ENCODE data around the gene NBEA.

- TF ChIP-seq, protein P1, sequence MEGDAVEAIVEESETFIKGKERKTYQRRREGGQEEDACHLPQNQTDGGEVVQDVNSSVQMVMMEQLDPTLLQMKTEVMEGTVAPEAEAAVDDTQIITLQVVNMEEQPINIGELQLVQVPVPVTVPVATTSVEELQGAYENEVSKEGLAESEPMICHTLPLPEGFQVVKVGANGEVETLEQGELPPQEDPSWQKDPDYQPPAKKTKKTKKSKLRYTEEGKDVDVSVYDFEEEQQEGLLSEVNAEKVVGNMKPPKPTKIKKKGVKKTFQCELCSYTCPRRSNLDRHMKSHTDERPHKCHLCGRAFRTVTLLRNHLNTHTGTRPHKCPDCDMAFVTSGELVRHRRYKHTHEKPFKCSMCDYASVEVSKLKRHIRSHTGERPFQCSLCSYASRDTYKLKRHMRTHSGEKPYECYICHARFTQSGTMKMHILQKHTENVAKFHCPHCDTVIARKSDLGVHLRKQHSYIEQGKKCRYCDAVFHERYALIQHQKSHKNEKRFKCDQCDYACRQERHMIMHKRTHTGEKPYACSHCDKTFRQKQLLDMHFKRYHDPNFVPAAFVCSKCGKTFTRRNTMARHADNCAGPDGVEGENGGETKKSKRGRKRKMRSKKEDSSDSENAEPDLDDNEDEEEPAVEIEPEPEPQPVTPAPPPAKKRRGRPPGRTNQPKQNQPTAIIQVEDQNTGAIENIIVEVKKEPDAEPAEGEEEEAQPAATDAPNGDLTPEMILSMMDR (conservative IDR thresholded peaks at IDR 0.05) = no peak
- no peak for TF ChIP-seq ZFX (IDR thresholded peaks at IDR 0.05)
These were observed 534.2 kb downstream of the NBEA start, which contains the start of gene MAB21L1 for GRCh38 chr13:35475960-35476943.
